Peyer's patch (tissue), 4 donors: ENCODE data around the gene NFE2L3. TPM values are rescaled to one million over a fixed set of nuclear protein-coding genes. Genes with fewer than 3 reads are reported as not detected.

Experiments
- DNase-seq, 3 donors: peaks; one replicate each; pipeline ENCODE4 v3.0.0-alpha.2; 2017 to 2019
- H3K27ac ChIP-seq, 4 donors: fragments of 200-600 bp; sonication (generic); one replicate each; pipeline ENCODE4 v1.5.1; 2016 to 2019
- H3K27me3 ChIP-seq, 2 donors: fragments of 200-600 bp; sonication (generic); one replicate each; pipeline ENCODE4 v1.5.1; 2019
- H3K36me3 ChIP-seq, 3 donors: fragments of 200-600 bp; sonication (generic); one replicate each; pipeline ENCODE4 v1.5.1; 2016 to 2019
- H3K4me1 ChIP-seq, 4 donors: fragments of 200-600 bp; sonication (generic); one replicate each; pipeline ENCODE4 v1.5.1; 2016 to 2019
- H3K4me3 ChIP-seq, 4 donors: fragments of 200-600 bp; sonication (generic); 1 replicate in 3 of 4; 2 replicates in 1 of 4; pipeline ENCODE4 v1.5.1; 2016 to 2019; ENCODE audit warnings: mild to moderate bottlenecking in 1 of 4
- H3K9me3 ChIP-seq, 4 donors: fragments of 200-600 bp; sonication (generic); one replicate each; pipeline ENCODE4 v1.5.1; 2016 to 2019; ENCODE audit warnings: mild to moderate bottlenecking in 1 of 4
- POLR2A ChIP-seq, 2 donors: fragments of 450-650 bp; IDR thresholded peaks; one replicate each; pipeline ENCODE4 v1.5.1; 2017; ENCODE audit warnings: antibody characterized with exemption in 2 of 2, mild to moderate bottlenecking in 2 of 2, moderate library complexity in 2 of 2
- total RNA-seq, 4 donors: library from RNA; depleted of rRNA; stranded (reverse); fragments of >200 nt; gene quantifications; one replicate each; pipeline ENCODE4 v1.1.0, GENCODE V29; 2016
- TF ChIP-seq, protein P1 (sequence below), 6 experiments: fragments of 450-650 bp in 4 of 6; fragments of 200-600 bp in 2 of 6; sonication (generic) in 1 of 6; IDR thresholded peaks; one replicate each; pipeline ENCODE4 v1.5.1; 2017 to 2019; ENCODE audit warnings: antibody characterized with exemption in 6 of 6, mild to moderate bottlenecking in 3 of 6, moderate library complexity in 1 of 6

Gene NFE2L3
- total RNA-seq, 4 donors from 2014 or later = 5.3 to 10.5 (median 6.6) TPM

- no peak overlapping the region for H3K4me3 ChIP-seq
- no peaks in the 10 kb centered on the region for H3K36me3 ChIP-seq
- H3K4me1 ChIP-seq = no peaks in the 10 kb centered on the region
- H3K27ac ChIP-seq = no peak overlapping the region
- H3K9me3 ChIP-seq = no peaks in the 10 kb centered on the region
- DNase-seq = no peak
- H3K27me3 ChIP-seq = no peaks in the 10 kb centered on the region
- TF ChIP-seq, protein P1, sequence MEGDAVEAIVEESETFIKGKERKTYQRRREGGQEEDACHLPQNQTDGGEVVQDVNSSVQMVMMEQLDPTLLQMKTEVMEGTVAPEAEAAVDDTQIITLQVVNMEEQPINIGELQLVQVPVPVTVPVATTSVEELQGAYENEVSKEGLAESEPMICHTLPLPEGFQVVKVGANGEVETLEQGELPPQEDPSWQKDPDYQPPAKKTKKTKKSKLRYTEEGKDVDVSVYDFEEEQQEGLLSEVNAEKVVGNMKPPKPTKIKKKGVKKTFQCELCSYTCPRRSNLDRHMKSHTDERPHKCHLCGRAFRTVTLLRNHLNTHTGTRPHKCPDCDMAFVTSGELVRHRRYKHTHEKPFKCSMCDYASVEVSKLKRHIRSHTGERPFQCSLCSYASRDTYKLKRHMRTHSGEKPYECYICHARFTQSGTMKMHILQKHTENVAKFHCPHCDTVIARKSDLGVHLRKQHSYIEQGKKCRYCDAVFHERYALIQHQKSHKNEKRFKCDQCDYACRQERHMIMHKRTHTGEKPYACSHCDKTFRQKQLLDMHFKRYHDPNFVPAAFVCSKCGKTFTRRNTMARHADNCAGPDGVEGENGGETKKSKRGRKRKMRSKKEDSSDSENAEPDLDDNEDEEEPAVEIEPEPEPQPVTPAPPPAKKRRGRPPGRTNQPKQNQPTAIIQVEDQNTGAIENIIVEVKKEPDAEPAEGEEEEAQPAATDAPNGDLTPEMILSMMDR (IDR thresholded peaks at IDR 0.05) = no peak
- TF ChIP-seq POLR2A (IDR thresholded peaks at IDR 0.05) = no peak
These were observed 20.9 kb upstream of the NFE2L3 start for GRCh38 chr7:26131056-26131589.

DNA sequence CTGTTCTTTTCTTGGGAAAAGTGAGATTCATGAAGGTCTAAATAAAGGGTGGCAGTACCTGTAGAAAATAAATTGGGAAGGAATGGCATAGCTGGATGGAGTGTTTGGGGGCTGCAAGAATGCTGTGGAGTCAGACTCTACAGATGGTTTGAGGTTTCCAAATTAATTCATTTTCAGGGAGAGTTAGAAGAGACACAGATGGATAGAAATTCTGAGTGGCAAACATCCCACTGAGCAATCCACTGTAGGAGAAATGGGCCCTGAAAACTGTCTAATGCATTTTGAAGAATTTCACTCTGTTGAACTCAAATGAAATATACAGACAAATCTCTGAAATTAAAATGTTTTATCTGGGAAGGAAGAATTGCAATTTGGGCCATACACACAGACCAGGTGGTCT lies 16.9 kb upstream of the NFE2L3 start:
- no peaks in the 10 kb centered on the region for H3K4me1 ChIP-seq
- no peak for TF ChIP-seq POLR2A (IDR thresholded peaks at IDR 0.05)
- TF ChIP-seq, protein P1 (IDR thresholded peaks at IDR 0.05) = no peak
- H3K27ac ChIP-seq = no peak overlapping the region
- no peaks in the 10 kb centered on the region for H3K36me3 ChIP-seq
- DNase-seq = no peak
- no peaks in the 10 kb centered on the region for H3K27me3 ChIP-seq
- H3K4me3 ChIP-seq = no peak overlapping the region
- no peaks in the 10 kb centered on the region for H3K9me3 ChIP-seq

GRCh38 chr7:26135551-26135950 lies 16.4 kb upstream of the NFE2L3 start:
- Histone ChIP-seq H3K27ac (no peak overlapping the region), H3K4me3 (no peak overlapping the region), H3K4me1 (no peaks in the 10 kb centered on the region), H3K36me3 (no peaks in the 10 kb centered on the region), H3K27me3 (no peaks in the 10 kb centered on the region), H3K9me3 (no peaks in the 10 kb centered on the region)
- no peak for DNase-seq
- no peak for TF ChIP-seq POLR2A (IDR thresholded peaks at IDR 0.05)
- TF ChIP-seq, protein P1 (IDR thresholded peaks at IDR 0.05) = no peak

- TF ChIP-seq, protein P1 (IDR thresholded peaks at IDR 0.05) = no peak
- TF ChIP-seq POLR2A (IDR thresholded peaks at IDR 0.05) = no peak
- H3K27ac ChIP-seq = no peak overlapping the region
- H3K4me1 ChIP-seq = no peaks in the 10 kb centered on the region
- no peak overlapping the region for H3K4me3 ChIP-seq
- no peaks in the 10 kb centered on the region for H3K27me3 ChIP-seq
- H3K36me3 ChIP-seq = no peaks in the 10 kb centered on the region
- H3K9me3 ChIP-seq = no peaks in the 10 kb centered on the region
- DNase-seq = no peak
These were observed 15.2 kb upstream of the NFE2L3 start for GRCh38 chr7:26136831-26137230.

- Histone ChIP-seq H3K36me3 (no peaks in the 10 kb centered on the region), H3K4me3 (no peak overlapping the region), H3K27ac (no peak overlapping the region), H3K27me3 (no peaks in the 10 kb centered on the region), H3K9me3 (no peaks in the 10 kb centered on the region), H3K4me1 (no peaks in the 10 kb centered on the region)
- peak in 1 of 3 donors; percentile 8 for DNase-seq
- TF ChIP-seq POLR2A (IDR thresholded peaks at IDR 0.05) = no peak
- TF ChIP-seq, protein P1 (IDR thresholded peaks at IDR 0.05) = no peak
These were observed 11.6 kb upstream of the NFE2L3 start for GRCh38 chr7:26140380-26140779.

DNA sequence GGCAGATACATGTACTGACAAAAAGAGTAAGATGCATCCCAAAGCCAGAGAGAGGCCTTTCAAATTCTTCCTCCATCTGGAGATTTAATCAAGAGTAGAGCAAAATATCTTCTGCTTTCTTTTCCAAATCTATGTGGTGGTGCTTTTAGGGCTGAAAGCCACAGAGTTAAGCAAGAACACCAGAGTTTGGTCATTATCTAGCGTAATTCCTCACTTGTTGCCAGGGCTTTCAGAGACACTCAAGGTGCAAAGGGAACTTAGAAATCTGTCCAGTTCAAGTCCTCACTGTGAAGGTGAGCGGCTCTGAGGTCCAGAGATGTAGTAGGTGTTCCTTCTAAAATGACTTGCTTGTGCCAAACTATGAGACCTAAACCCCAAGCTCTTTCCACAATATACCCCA lies 10.9 kb upstream of the NFE2L3 start:
- DNase-seq = peak in 1 of 3 donors; percentile 0

More for the DNA sequence above, 10.9 kb upstream of the NFE2L3 start:
- Histone ChIP-seq H3K27ac (no peak overlapping the region), H3K4me1 (no peaks in the 10 kb centered on the region), H3K27me3 (no peaks in the 10 kb centered on the region), H3K36me3 (no peaks in the 10 kb centered on the region), H3K4me3 (no peak overlapping the region), H3K9me3 (no peaks in the 10 kb centered on the region)
- TF ChIP-seq, protein P1 (IDR thresholded peaks at IDR 0.05) = no peak
- no peak for TF ChIP-seq POLR2A (IDR thresholded peaks at IDR 0.05)
